Esophagus squamous epithelium (tissue), 5 donors: ENCODE data around the gene SATB2. TPM values are rescaled to one million over a fixed set of nuclear protein-coding genes. Genes with fewer than 3 reads are reported as not detected.

ENCODE experiments used
- DNase-seq: peaks from one replicate; lab custom pipeline; 2025; lab: John Stamatoyannopoulos, UW
- H3K27ac ChIP-seq, 4 donors: fragments of 200-600 bp; sonication (generic); one replicate each; pipeline ENCODE4 v1.5.1; 2016 to 2019; ENCODE audit warnings: mild to moderate bottlenecking in 1 of 4
- H3K27me3 ChIP-seq, 4 donors: fragments of 200-600 bp; sonication (generic); 1 replicate in 3 of 4; 2 replicates in 1 of 4; pipeline versions ENCODE4 v1.5.1 to v1.6.0; 2017 to 2021; ENCODE audit warnings: antibody characterized with exemption in 1 of 4
- H3K36me3 ChIP-seq, 3 donors: fragments of 200-600 bp; sonication (generic); one replicate each; pipeline ENCODE4 v1.5.1; 2016 to 2019
- H3K4me1 ChIP-seq, 3 donors: fragments of 200-600 bp; sonication (generic); one replicate each; pipeline ENCODE4 v1.5.1; 2017 to 2019
- H3K4me3 ChIP-seq, 4 donors: fragments of 200-600 bp; sonication (generic); 1 replicate in 3 of 4; 2 replicates in 1 of 4; pipeline ENCODE4 v1.5.1; 2016 to 2019; ENCODE audit warnings: mild to moderate bottlenecking in 2 of 4, moderate library complexity in 1 of 4
- H3K9me3 ChIP-seq, 3 donors: fragments of 200-600 bp; sonication (generic); one replicate each; pipeline ENCODE4 v1.5.1; 2016 to 2019
- CTCF ChIP-seq, 6 experiments: fragments of 450-650 bp in 4 of 6; fragments of 200-600 bp in 2 of 6; sonication (generic) in 2 of 6; IDR thresholded peaks; one replicate each; pipeline ENCODE4 v1.5.1; 2016 to 2019; ENCODE audit warnings: antibody characterized with exemption in 6 of 6, mild to moderate bottlenecking in 4 of 6, moderate library complexity in 4 of 6
- POLR2A ChIP-seq, 4 donors: fragments of 450-650 bp; IDR thresholded peaks; one replicate each; pipeline ENCODE4 v1.6.1; 2017; ENCODE audit warnings: antibody characterized with exemption in 4 of 4, mild to moderate bottlenecking in 4 of 4, moderate library complexity in 3 of 4
- WGBS, 2 donors: methylation state at CpG; one replicate each; pipeline ENCODE4 v1.1.5; 2018; 5-methylcytosine and 5-hydroxymethylcytosine counted together
- intact Hi-C: fragments of 100-400 bp; cut with DNase I; formaldehyde crosslinking; loops from one replicate; pipeline ENCODE4 v1.15.0; 2022
- total RNA-seq, 4 donors: library from RNA; depleted of rRNA; stranded (reverse); fragments of >200 nt; gene quantifications; one replicate each; pipeline ENCODE4 v1.1.0, GENCODE V29; 2016
- donor health status: DM: yes; HTN: yes; CAD: no.

Gene SATB2
- total RNA-seq, 4 donors from 2014 or later = 0.87 to 1.1 (median 0.92) TPM

- Histone ChIP-seq H3K27ac (no peak overlapping the region), H3K9me3 (peaks cover 0 to 3% (median 0%) of the 10 kb centered on the region in 3 donors), H3K27me3 (peaks cover 51 to 100% (median 75%) of the 10 kb centered on the region in 4 donors), H3K4me3 (no peak overlapping the region), H3K4me1 (peaks cover 15 to 60% (median 28%) of the 10 kb centered on the region in 3 donors), H3K36me3 (no peaks in the 10 kb centered on the region)
- intact Hi-C loops = no loop called here
- WGBS, 2 donors = 26 to 27% methylated on average over 11 of the region's 11 CpGs
- TF ChIP-seq CTCF (IDR thresholded peaks at IDR 0.05) = no peak
- no peak for TF ChIP-seq POLR2A (IDR thresholded peaks at IDR 0.05)
- no peak for DNase-seq
These were observed 8.4 kb upstream of the SATB2 start for GRCh38 chr2:199465988-199466691.

GRCh38 chr2:199465390-199465789 lies 7.7 kb upstream of the SATB2 start:
- Histone ChIP-seq H3K36me3 (no peaks in the 10 kb centered on the region), H3K27ac (no peak overlapping the region), H3K9me3 (peaks cover 0 to 5% (median 0%) of the 10 kb centered on the region in 3 donors), H3K4me3 (no peak overlapping the region), H3K4me1 (peaks cover 11 to 53% (median 24%) of the 10 kb centered on the region in 3 donors), H3K27me3 (peaks cover 58 to 100% (median 74%) of the 10 kb centered on the region in 4 donors)
- 16 to 23% methylated on average over 5 of the region's 5 CpGs for WGBS, 2 donors
- no peak for DNase-seq
- TF ChIP-seq POLR2A (IDR thresholded peaks at IDR 0.05) (no peak), CTCF (IDR thresholded peaks at IDR 0.05) (no peak)
- intact Hi-C loops = no loop called here

- intact Hi-C loops = no loop called here
- Histone ChIP-seq H3K27ac (no peak overlapping the region), H3K27me3 (peaks cover 58 to 100% (median 71%) of the 10 kb centered on the region in 4 donors), H3K9me3 (peaks cover 0 to 5% (median 0%) of the 10 kb centered on the region in 3 donors), H3K4me1 (peaks cover 11 to 53% (median 30%) of the 10 kb centered on the region in 3 donors), H3K36me3 (no peaks in the 10 kb centered on the region), H3K4me3 (no peak overlapping the region)
- WGBS, 2 donors = 11 to 18% methylated on average over 8 to 13 of the region's 46 CpGs
- DNase-seq = no peak
- TF ChIP-seq CTCF (IDR thresholded peaks at IDR 0.05) (no peak), POLR2A (IDR thresholded peaks at IDR 0.05) (no peak)
These were observed 7.0 kb upstream of the SATB2 start for GRCh38 chr2:199464606-199465352.

GRCh38 chr2:199463708-199464605 lies 6.2 kb upstream of the SATB2 start:
- H3K9me3 ChIP-seq = peaks cover 0 to 5% (median 0%) of the 10 kb centered on the region in 3 donors
- H3K4me3 ChIP-seq = peak overlapping the region; percentile 34 to 62 (median 47)
- DNase-seq = no peak
- 0 to 16% methylated on average over 1 to 14 of the region's 64 CpGs for WGBS, 2 donors
- peaks cover 51 to 94% (median 66%) of the 10 kb centered on the region in 4 donors for H3K27me3 ChIP-seq
- H3K4me1 ChIP-seq = peaks cover 11 to 48% (median 25%) of the 10 kb centered on the region in 3 donors
- no peak for TF ChIP-seq POLR2A (IDR thresholded peaks at IDR 0.05)
- TF ChIP-seq CTCF (IDR thresholded peaks at IDR 0.05) = no peak
- H3K36me3 ChIP-seq = no peaks in the 10 kb centered on the region
- no peak overlapping the region for H3K27ac ChIP-seq
- intact Hi-C loops = no loop called here
